GM21390 (cell line): ENCODE data around the gene IFNK.
A peak's percentile ranks its signal among the peaks of the same experiment; 100 is the strongest.
"Not testable (repeated sequence)": the region's sequence is repeated elsewhere in the genome, so short reads cannot be mapped to it uniquely, and the experiment has no call there.

ENCODE experiments used
- ATAC-seq: cut with Tn5 transposase; IDR thresholded peaks from one replicate; pipeline ENCODE4 v1.9.1; 2021; ENCODE audit not compliant: unreplicated experiment

IFNK gene, protein sequence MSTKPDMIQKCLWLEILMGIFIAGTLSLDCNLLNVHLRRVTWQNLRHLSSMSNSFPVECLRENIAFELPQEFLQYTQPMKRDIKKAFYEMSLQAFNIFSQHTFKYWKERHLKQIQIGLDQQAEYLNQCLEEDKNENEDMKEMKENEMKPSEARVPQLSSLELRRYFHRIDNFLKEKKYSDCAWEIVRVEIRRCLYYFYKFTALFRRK

DNA sequence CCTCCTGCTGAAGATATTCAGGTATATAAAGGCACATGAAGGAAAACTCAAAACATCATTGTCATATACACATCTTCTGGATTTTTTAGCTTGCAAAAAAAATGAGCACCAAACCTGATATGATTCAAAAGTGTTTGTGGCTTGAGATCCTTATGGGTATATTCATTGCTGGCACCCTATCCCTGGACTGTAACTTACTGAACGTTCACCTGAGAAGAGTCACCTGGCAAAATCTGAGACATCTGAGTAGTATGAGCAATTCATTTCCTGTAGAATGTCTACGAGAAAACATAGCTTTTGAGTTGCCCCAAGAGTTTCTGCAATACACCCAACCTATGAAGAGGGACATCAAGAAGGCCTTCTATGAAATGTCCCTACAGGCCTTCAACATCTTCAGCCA is at the start of gene IFNK:
TSS of gene IFNK (plus strand) at position 55 of the 400 bp plus-strand sequence. CDS start at position 102, 47 bp downstream.
- no peak for ATAC-seq

DNA sequence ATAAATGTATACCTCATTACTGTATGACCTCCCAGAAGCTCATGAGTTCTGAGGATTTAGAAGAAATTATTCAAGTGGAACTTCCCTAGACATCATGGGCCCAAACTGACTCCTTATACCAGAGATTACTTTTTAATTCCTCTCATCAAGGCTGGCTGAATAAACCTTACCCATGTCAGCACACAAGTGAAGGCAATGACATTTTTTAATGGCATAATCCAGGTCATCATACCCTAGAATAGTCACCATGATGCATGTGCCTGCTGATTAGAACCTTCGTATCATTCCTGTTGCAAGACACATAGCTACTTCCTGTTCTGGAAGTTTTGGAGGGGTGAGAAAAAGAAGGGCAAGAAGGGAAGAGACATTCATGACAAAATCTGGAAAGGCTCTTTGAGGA is 49.8 kb upstream of the IFNK start:
- no peak for ATAC-seq

DNA sequence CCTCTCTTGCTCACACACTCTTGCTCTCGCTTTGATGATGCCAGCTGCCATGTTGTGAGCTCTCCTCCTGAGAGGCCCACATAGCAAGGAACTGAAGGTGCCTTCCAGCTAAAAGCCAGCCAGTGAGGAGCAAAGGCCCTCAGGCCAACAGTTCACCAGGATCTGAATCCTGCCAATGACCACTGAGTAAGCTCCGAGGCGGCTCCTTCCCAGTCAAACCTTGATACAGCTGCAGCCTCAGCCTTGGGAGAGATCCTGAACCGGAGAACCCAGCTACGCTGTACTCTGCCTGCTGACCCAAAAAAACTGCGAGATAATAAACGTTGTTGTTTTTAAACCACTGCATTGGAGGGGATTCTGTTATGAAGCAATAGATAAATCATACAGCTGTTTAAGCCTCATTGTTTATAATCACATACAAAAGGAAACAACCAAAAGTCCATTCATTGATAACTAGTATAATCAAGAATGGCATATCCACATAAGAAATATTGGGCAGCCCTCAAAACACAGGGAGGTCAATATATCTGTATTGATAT is 49.0 kb upstream of the IFNK start:
- ATAC-seq: no peak

DNA sequence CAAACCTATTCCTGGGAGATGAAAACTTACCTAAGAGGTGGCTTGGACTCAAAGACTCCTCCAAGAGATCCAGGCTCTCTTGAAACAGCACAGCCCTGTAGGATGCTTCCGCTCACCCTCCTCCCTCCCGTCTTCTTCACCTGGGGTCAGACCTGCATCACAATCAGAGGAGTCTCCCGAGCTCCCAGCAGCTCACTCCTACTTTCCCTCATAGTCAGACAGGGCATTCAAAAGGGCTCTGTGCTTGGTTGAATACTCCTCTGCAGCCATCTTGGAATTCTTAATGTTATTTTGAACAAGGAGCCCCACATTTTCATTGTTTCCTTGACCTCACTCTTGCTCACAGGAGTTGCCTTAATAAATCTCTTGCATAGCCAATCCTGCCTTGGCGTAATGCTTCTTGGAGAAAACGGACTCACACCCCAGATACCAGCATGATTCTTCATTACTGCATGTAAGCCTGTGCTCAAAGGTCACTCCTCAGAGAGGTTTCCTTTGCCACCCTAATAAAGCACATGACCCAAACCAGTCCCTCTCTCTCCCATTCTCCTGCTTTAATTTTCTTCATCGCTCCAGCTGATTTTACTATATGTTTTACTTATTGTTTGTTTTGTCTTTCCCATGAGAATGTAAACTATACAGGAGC is 47.1 kb upstream of the IFNK start:
- no peak for ATAC-seq

DNA sequence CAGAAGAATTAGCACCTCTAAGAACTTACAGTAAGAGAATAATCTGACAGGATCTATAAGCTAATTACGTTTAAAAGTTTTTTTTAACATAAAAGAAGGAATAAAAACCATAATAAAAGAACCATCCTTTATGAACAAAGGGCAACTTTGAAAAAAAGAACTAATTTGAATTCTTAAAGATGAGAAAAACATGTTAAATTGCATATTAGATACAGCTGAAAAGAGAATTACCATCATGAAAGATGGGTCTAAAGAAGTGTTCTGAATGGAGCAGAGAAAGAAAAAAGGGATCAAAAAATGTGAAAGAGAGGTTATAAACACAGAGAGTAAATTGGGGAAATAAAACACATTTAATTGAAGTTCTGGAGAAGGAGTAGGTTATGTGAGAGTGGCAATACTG is 45.8 kb upstream of the IFNK start:
- no peak for ATAC-seq

DNA sequence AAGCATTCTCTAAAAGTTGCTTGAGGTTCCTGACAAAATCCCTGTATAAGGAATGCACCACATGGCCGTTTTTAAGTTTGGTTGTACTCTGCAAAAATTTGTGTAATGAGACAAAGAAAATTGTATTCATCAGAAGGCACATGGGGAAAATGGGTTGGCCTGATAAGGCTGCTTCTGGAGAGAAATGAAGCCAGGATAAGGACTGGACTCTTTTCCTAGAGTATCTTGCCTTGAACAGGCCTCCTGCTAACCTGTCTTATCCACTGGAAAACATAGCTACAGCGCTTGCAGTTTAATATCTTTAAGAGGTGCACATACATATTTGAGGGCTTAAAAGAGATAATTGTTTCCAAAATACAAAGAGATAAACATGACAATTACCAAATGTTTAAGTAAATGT is 41.4 kb upstream of the IFNK start:
- no peak for ATAC-seq

DNA sequence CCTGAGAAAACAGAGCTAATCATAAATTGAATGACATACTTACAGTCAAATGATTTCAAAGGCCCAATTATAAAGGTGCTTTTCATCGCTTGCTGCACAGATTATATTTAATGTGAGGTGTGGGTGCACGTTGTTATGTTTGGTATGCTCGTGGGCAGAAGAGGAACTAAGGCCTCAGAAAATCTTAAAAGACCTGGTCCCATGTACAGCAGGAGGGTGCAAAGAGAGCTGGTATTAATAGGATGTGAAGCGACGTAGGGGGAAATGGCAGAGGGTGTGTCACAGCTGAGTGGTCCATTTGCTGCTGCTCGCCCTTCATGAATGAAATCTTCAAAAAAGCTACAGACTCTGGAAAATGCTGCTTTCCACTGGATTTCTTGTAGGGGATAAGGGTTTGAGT is 40.5 kb upstream of the IFNK start:
- no peak for ATAC-seq

DNA sequence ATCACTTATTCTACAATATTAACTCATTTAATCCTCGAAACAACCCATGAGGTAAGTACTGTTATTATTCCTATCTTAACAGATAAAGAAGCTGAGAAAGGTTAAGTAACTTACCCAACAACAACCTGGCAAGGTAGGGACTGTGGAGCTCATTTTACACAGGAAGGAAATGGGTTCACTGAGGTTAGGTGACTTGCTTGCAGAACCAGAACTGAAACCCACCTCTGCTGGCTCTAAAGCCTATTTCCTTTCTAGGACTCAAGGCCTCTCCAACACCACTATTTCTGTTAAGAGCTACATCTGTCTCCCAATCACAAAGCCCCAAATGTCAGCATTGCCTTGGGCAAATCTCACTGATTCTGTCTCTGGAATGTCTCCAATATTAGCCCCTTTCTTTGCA is 38.9 kb upstream of the IFNK start:
- ATAC-seq: peak; percentile 88

DNA sequence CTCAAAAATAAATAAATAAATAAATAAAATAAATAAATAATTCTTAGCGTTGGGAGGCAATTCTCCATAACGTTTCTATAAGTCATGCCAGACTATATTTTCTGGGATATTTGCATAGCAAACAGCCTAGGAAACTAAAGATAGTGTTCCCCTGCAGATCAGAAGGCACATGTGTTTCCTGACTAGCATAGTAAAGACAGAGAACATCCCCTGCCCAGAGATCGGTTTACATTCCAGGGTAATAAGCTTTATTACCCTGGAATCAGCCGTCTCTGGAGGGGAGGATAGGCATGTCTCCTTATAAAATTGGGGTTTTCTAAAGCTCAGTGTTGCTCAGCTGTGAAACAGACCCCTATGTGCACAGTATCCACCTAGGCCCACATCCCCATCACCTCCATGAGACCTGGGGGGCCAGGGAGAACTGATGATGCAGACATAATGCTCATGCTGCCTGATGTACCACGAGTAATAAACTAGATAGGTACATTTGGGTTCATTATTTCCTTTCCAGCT is 36.9 kb upstream of the IFNK start:
- ATAC-seq: no peak

DNA sequence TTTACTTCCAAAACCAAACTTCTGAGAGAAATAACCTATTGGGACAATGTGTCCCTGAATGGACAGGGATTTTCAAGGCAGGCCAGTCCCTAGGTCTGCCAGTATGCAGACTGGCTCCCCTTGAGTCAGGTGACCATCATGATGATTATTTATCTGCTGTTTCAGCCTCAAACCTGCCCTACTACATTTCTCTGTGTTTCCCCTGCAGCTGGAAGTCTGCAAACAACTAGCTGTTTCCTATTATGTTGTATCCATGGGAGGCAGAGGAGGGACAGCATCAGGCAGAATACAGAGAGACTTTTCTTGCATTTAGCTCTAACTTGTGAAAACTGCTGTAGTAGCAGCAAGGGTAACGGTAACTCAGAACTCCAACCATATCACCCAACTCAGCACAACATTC is 36.2 kb upstream of the IFNK start:
- no peak for ATAC-seq

DNA sequence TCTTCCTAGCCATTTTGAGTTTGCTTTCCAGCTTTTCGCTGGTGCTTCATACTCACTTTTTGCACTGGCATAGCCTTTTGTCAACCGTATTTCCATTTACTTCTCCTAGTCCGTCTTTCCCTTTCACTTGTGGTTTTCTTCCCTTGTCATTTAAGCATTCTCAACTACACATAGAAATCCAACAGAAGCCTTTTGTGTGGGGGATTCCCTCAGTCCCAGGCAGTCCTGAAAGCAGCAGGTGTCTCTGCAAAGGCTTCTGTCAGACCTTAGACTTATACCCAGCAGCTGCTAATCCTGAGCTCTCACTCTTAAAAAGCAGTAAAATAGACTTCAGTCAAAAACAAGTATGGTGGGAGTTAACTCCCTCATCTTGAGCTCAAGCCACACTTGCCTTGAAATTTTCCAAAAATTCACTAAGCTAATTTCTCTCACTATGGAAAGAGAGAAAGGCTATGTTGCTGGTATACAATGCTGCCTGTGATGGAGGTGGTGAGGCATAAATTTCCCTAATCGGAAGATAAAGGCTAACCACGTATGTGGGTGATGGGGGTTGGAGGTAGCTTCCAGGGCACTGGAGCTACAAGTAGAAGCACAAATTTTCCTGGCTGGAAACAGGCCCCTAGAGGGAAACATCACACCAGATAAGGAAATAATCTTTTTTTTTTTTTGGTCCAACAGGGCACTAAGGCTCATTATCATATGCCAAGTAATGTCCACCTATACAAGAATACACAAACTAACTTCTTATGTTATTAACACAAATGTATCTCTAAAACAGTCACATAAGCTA is 34.8 kb upstream of the IFNK start:
- ATAC-seq: peak; percentile 69

DNA sequence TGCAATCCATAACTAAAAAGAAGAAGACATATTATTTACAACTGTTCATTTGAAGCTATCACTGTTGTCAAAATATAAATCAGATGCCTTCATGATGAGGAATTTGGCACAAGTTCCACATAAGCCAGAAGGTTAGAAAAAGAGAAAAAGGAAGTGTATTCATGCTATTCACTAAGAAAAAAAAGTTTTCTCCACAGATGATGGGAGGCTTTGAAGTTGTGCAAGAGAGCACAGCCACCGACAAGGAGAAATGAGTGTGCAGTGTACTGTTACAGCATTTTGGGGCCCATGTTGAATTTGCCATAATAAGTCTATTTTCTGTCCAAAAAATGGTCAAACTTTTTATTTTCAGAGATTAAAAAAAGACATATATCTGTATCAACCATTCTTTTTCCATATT is 32.9 kb upstream of the IFNK start:
- ATAC-seq: no peak

DNA sequence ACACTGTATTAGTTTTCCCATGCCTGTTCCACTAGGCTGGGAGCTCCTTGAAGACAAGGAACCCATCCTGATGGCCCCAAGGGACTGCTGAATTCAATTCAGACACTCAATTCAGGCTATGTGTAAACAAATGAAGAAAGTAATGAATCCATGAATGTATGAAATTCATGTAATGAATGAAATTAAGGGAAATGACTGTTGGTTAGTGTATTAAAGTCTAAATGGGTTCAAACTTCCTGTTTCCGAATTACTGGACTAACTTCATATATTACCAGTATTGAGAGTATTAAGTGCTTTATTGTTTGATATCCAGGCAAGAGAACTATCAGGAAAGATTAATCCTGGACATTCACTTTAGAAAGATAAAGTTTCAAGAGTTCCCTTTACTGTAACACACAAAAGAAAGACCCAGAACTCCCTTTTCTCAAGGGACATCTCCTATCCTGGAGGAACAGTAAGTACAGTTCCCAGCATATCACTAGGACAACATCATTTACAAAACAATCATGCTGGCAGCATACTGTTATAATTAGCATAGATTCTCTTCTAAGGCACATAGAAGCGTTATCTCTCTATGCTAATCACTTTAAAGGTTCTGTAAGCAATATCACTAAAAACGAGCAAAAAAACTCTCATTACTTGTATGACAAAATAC is 28.5 kb upstream of the IFNK start:
- no peak for ATAC-seq

DNA sequence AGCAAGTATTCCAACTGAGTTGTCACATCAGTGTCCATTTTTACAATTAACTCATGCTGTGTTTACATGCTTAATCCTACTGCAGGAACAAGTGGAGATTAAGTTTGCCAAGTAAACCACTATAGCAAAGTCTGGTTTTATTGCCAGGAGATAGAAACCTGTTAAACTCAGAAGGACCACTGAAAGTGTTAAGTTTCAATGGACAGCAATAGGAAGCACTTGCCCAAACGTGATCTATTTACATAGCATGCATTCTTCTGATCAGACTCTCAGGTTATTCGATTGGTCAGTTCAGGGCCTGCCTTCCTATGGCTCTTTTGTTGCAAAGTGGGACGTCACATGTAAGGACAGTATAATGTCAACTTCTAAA is 28.0 kb upstream of the IFNK start:
- ATAC-seq: no peak

DNA sequence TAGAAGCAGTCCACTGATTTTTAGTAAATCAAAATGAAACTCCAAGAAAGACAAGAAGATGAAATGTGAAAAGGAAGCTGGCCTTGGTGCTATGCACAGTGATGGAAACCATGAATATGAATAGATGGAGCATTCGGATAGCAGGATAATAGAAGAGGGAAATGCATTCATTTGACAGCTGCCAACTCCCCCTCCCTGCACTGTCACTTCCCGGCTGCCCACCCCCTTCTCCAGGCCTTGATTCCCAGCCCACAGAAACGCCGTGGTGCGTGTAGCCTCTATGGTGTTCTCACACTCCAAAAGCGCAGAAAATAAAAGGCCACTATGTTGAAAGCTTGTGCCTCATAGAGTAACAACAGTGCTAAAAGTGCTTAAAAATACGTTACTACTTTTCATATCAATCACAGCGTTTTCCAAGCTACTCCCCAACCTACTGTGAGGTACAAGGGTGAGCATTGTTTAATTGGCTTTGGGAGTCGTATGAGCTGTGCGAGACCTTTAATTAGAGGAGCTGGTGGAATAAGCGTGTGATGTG is 26.1 kb upstream of the IFNK start:
- no peak for ATAC-seq

DNA sequence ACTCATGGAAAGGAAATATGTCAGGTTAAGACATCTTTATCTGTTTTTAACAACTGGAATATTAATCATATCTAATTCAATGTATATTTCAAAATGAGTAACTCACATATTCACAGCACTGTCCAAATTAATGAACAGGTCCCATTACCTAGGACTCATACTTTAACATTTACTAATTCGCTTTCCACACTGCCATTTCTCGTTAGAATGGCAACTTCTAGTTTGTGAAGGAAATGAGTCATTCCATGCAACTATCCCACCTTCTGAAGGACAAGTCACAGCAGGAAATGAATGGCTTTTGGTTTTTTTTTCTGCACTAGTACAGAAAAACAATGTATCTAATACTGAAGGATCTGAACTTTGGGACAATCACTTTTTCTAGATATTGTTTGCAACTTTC is 24.6 kb upstream of the IFNK start:
- peak; percentile 70 for ATAC-seq

DNA sequence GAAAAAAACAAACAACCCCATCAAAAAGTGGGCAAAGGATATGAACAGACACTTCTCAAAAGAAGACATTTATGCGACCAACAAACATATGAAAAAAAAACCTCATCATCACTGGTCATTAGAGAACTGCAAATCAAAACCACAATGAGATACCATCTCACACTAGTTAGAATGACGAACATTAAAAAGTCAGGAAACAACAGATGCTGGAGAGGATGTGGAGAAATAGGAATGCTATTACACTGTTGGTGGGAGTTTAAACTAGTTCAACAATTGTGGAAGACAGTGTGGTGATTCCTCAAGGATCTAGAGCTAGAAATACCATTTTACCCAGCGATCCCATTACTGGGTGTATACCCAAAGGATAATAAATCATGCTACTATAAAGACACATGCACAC is 23.2 kb upstream of the IFNK start:
- not testable (repeated sequence) for ATAC-seq

DNA sequence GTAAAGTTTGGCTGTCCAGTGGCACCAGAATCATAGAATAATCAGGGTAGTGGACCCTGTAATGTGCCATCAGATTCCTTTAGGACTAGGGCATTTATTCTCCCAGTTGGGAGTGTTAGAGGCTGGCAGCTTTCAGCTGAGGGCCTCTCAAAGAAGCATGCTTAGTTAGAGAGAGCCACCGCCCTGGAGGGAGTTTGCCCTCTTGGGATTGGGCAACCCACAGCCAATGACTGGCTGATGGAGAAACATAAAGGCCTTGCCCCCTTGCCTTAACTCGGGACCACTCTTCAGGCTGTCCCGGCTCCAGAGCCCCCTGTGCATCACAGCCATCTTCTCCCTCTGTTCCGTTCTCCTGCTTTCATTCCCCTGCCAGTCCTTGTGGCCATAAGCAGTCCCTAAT is 20.5 kb upstream of the IFNK start:
- ATAC-seq: no peak

DNA sequence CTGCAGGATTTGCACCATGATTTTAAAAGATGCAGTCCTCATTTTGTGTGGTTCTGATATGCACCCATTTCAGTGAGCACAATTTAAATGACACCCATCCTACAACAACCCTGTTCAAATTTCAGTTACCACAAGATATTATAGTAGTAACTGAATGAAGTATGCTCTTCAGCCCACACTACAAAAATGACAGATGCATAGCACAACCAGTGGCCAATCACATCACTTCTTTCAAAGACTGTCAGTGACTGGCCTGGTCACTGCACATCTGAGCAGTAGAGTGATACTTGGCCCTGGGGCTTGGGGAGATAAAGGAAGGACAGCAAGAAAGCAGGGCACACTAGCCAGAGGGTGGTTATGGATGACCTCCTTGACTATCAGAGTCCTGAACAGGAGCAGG is 19.8 kb upstream of the IFNK start:
- no peak for ATAC-seq

DNA sequence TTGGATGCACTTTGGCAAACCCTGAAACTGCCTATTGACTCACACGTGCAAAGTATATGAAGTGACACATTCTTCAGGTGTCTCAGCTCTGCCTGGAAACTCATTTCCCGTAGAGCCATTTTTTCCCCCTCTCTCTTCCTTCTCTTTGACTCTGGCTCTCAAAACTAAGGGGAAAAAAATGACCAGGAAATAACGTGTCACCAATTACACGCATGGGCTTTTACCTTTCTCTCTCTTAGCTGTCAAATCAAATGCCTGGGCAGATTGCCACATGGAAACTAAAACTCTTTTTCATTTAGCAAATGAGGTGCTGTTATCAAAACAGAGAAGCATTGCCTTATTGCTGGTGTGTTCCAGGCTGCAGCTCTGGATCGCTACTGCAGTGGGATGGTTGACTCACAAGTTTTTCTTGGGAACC is 18.3 kb upstream of the IFNK start:
- no peak for ATAC-seq

DNA sequence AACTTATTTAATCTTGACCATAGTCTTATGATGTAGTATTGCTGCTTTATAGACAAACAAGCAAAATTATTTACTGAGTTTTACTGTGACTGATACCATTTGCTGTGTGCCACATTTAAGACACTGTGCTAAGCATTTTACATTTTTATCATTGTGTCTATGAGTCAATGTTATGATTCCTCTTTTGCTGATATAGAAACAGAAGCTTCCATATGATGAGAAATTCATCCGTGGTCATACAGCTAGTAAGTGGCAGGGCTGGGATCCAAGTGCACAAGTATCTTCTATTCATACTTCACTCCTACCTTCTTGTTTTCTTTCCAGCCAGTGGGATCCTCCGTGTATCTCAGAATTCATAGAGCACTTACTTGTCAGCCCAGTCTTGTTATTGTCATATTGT is 17.1 kb upstream of the IFNK start:
- no peak for ATAC-seq
